ENCODE results near the gene NMNAT1.

The NMNAT1 gene

GRCh38 chr1:9946315-9946714 is 3.0 kb downstream of the NMNAT1 start:
- no peak for DNase-seq (ENCODE audit: low read depth)
- H3K4me3 ChIP-seq (ENCODE audit: low read depth, low read length) = no peak overlapping the region
- TF ChIP-seq CTCF (IDR thresholded peaks at IDR 0.05; ENCODE audit: low read depth, low read length, missing control alignments) = no peak

GRCh38 chr1:9957726-9958125 is 14.5 kb downstream of the NMNAT1 start:
- no peak for TF ChIP-seq CTCF (IDR thresholded peaks at IDR 0.05; ENCODE audit: low read depth, low read length, missing control alignments)
- DNase-seq (ENCODE audit: low read depth) = no peak
- no peak overlapping the region for H3K4me3 ChIP-seq (ENCODE audit: low read depth, low read length)

- DNase-seq (ENCODE audit: low read depth) = no peak
- no peak for TF ChIP-seq CTCF (IDR thresholded peaks at IDR 0.05; ENCODE audit: low read depth, low read length, missing control alignments)
- H3K4me3 ChIP-seq (ENCODE audit: low read depth, low read length) = no peak overlapping the region
Observed at GRCh38 chr1:9960011-9960410, 16.7 kb downstream of the NMNAT1 start.

GRCh38 chr1:9960706-9961562 is 17.7 kb downstream of the NMNAT1 start:
- no peak for DNase-seq (ENCODE audit: low read depth)
- no peak for TF ChIP-seq CTCF (IDR thresholded peaks at IDR 0.05; ENCODE audit: low read depth, low read length, missing control alignments)

GRCh38 chr1:9984253-9984652 is 41.0 kb downstream of the NMNAT1 start:
- no peak for TF ChIP-seq CTCF (IDR thresholded peaks at IDR 0.05; ENCODE audit: low read depth, low read length, missing control alignments)
- no peak for DNase-seq (ENCODE audit: low read depth)

More at GRCh38 chr1:9960706-9961562, 17.7 kb downstream of the NMNAT1 start:
- no peak overlapping the region for H3K4me3 ChIP-seq (ENCODE audit: low read depth, low read length)

GRCh38 chr1:9985001-9985400 is 41.7 kb downstream of the NMNAT1 start:
- no peak for TF ChIP-seq CTCF (IDR thresholded peaks at IDR 0.05; ENCODE audit: low read depth, low read length, missing control alignments)
- DNase-seq (ENCODE audit: low read depth) = no peak
- no peak overlapping the region for H3K4me3 ChIP-seq (ENCODE audit: low read depth, low read length)

More at GRCh38 chr1:9984253-9984652, 41.0 kb downstream of the NMNAT1 start:
- H3K4me3 ChIP-seq (ENCODE audit: low read depth, low read length) = no peak overlapping the region

GRCh38 chr1:9989773-9990172 is 46.5 kb downstream of the NMNAT1 start:
- no peak overlapping the region for H3K4me3 ChIP-seq (ENCODE audit: low read depth, low read length)
- no peak for TF ChIP-seq CTCF (IDR thresholded peaks at IDR 0.05; ENCODE audit: low read depth, low read length, missing control alignments)
- DNase-seq (ENCODE audit: low read depth) = no peak

Data from GM12864 (cell line).